NCI-H1048 (cell line): ENCODE results near the gene CYB561D1.

Experiments used
- DNase-seq: peaks from one replicate; lab custom pipeline; 2025; lab: John Stamatoyannopoulos, UW

The CYB561D1 gene

GRCh38 chr1:109501644-109502363, 7.9 kb downstream of the CYB561D1 start:
- DNase-seq: no peak

- no peak for DNase-seq
These were observed 8.5 kb downstream of the CYB561D1 start for GRCh38 chr1:109502364-109502851.

- DNase-seq: no peak
These were observed 10.0 kb downstream of the CYB561D1 start for GRCh38 chr1:109503935-109504334.

GRCh38 chr1:109504974-109505373, 11.1 kb downstream of the CYB561D1 start:
- no peak for DNase-seq

GRCh38 chr1:109508001-109508872, 14.3 kb downstream of the CYB561D1 start:
- no peak for DNase-seq

- no peak for DNase-seq
These were observed 14.9 kb downstream of the CYB561D1 start for GRCh38 chr1:109508873-109509175.

GRCh38 chr1:109509176-109510134, 15.6 kb downstream of the CYB561D1 start, which contains the start of gene AMIGO1:
Gene AMIGO1 (minus strand): TSS chr1:109509727. CDS start chr1:109508912, 815 bp downstream.
- DNase-seq: no peak

GRCh38 chr1:109513110-109513710, 19.3 kb downstream of the CYB561D1 start:
- no peak for DNase-seq

GRCh38 chr1:109514846-109515245, 21.0 kb downstream of the CYB561D1 start:
- no peak for DNase-seq

GRCh38 chr1:109516872-109517271, 23.0 kb downstream of the CYB561D1 start:
- no peak for DNase-seq

GRCh38 chr1:109517337-109517736, 23.4 kb downstream of the CYB561D1 start:
- DNase-seq: no peak

- no peak for DNase-seq
These were observed 27.4 kb downstream of the CYB561D1 start for GRCh38 chr1:109521002-109521951.

- no peak for DNase-seq
These were observed 28.1 kb downstream of the CYB561D1 start for GRCh38 chr1:109522026-109522425.

- DNase-seq: no peak
These were observed 29.8 kb downstream of the CYB561D1 start for GRCh38 chr1:109523706-109524105.

- no peak for DNase-seq
These were observed 33.4 kb downstream of the CYB561D1 start for GRCh38 chr1:109527098-109527811.

- no peak for DNase-seq
These were observed 34.2 kb downstream of the CYB561D1 start for GRCh38 chr1:109527846-109528695.

GRCh38 chr1:109528712-109529111, 34.8 kb downstream of the CYB561D1 start:
- DNase-seq: no peak

- DNase-seq: no peak
These were observed 36.1 kb downstream of the CYB561D1 start for GRCh38 chr1:109529881-109530456.
